Breast epithelium (tissue), 4 donors: ENCODE measurements around the gene RASSF1. TPM values are rescaled to one million over a fixed set of nuclear protein-coding genes. Genes with fewer than 3 reads are reported as not detected.
A peak's percentile ranks its signal among the peaks of the same experiment; 100 is the strongest.

Experiments
- DNase-seq, 2 donors: peaks; one replicate each; pipeline ENCODE4 v3.0.0-alpha.2; 2019; ENCODE audit warnings: low spot score in 2 of 2
- H3K27ac ChIP-seq, 2 donors: fragments of 200-600 bp; sonication (generic) in 1 of 2; one replicate each; pipeline ENCODE4 v1.5.1; 2016 to 2019; ENCODE audit warnings: mild to moderate bottlenecking in 1 of 2
- H3K27me3 ChIP-seq, 2 donors: fragments of 200-600 bp; sonication (generic) in 1 of 2; one replicate each; pipeline versions ENCODE4 v1.5.1 to v1.6.0; 2017 to 2019; ENCODE audit warnings: control low read depth in 1 of 2, mild to moderate bottlenecking in 1 of 2
- H3K36me3 ChIP-seq: fragments of 200-600 bp; one replicate; pipeline ENCODE4 v1.5.1; 2019
- H3K4me1 ChIP-seq, 2 donors: fragments of 200-600 bp; sonication (generic); one replicate each; pipeline ENCODE4 v1.5.1; 2016 to 2019; ENCODE audit warnings: control low read depth in 1 of 2
- H3K4me3 ChIP-seq, 3 donors: fragments of 200-600 bp; sonication (generic); 1 replicate in 2 of 3; 2 replicates in 1 of 3; pipeline ENCODE4 v1.5.1; 2016 to 2019; ENCODE audit warnings: mild to moderate bottlenecking in 3 of 3, moderate library complexity in 2 of 3
- H3K9me3 ChIP-seq, 2 donors: fragments of 200-600 bp; sonication (generic) in 1 of 2; one replicate each; pipeline ENCODE4 v1.5.1; 2016 to 2019; ENCODE audit warnings: control low read depth in 1 of 2
- POLR2A ChIP-seq: fragments of 450-650 bp; IDR thresholded peaks from one replicate; pipeline ENCODE4 v1.6.1; 2016; ENCODE audit warnings: antibody characterized with exemption, mild to moderate bottlenecking, moderate library complexity
- POLR2AphosphoS5 ChIP-seq, 3 donors: sonication (generic); formaldehyde crosslinking; IDR thresholded peaks; one replicate each; pipeline ENCODE4 v1.6.1; 2017; ENCODE audit warnings: antibody characterized with exemption in 3 of 3
- intact Hi-C: fragments of 100-400 bp; cut with DNase I; formaldehyde crosslinking; loops from one replicate; pipeline ENCODE4 v1.15.1; 2023; ENCODE audit warnings: low total_unique reads
- total RNA-seq, 3 donors: library from RNA; depleted of rRNA; stranded (reverse); fragments of >200 nt; gene quantifications; one replicate each; pipeline ENCODE4 v1.1.0, GENCODE V29; 2016
- TF ChIP-seq, protein P1 (sequence below), 3 donors: fragments of 450-650 bp; IDR thresholded peaks; one replicate each; pipeline ENCODE4 v1.5.1; 2016 to 2017; ENCODE audit warnings: antibody characterized with exemption in 3 of 3, mild to moderate bottlenecking in 3 of 3, moderate library complexity in 3 of 3

RASSF1 gene
- total RNA-seq, 3 donors from 2014 or later, result 42.7 to 63.6 (median 49.8) TPM

DNA sequence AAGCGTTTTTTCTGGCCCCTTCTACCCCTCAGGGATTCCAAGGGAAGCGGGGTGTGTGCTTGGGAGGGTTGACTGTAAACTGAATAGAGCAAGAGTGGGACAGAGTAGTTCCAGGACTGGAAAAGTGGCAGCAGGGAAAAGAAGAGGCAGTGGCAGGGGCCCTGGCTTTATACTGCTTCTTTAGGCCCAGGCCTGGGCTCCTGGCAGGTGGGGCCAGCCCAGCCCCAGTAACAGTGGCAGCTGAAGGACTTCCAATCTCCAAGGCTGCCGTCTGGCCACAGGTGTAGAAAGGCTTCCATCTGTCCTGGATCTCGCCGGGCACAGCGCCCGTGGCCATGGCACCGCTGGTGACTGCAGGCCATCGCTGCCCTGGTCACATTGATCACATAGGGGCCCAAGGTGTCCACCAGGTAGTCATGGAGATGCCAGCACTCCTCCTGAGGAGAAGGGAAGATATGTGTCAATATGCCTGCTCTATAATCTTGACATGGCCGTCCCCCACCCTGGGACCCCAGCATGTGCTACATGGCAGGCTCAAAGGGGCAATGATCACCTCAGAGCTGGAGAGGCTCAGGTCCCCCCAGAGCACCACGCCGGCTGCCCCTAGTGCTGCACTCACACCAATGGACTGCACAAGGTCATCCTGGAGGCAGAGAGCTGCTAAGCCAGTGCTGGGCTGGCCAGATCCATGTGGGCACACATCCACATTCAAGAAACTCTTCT is 47.4 kb downstream of the RASSF1 start:
- no peak for TF ChIP-seq POLR2AphosphoS5 (IDR thresholded peaks at IDR 0.05)
- TF ChIP-seq POLR2A, result no peak
- TF ChIP-seq, protein P1, sequence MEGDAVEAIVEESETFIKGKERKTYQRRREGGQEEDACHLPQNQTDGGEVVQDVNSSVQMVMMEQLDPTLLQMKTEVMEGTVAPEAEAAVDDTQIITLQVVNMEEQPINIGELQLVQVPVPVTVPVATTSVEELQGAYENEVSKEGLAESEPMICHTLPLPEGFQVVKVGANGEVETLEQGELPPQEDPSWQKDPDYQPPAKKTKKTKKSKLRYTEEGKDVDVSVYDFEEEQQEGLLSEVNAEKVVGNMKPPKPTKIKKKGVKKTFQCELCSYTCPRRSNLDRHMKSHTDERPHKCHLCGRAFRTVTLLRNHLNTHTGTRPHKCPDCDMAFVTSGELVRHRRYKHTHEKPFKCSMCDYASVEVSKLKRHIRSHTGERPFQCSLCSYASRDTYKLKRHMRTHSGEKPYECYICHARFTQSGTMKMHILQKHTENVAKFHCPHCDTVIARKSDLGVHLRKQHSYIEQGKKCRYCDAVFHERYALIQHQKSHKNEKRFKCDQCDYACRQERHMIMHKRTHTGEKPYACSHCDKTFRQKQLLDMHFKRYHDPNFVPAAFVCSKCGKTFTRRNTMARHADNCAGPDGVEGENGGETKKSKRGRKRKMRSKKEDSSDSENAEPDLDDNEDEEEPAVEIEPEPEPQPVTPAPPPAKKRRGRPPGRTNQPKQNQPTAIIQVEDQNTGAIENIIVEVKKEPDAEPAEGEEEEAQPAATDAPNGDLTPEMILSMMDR (IDR thresholded peaks at IDR 0.05), result no peak
- H3K27ac ChIP-seq, result peak overlapping the region; percentile 92 to 96
- intact Hi-C loops, result no loop called here
- H3K27me3 ChIP-seq, result no peaks in the 10 kb centered on the region
- H3K4me3 ChIP-seq, result peak overlapping the region in 2 of 3 donors; percentile 96 to 98
- H3K9me3 ChIP-seq, result no peaks in the 10 kb centered on the region
- no peaks in the 10 kb centered on the region for H3K36me3 ChIP-seq
- H3K4me1 ChIP-seq, result peaks cover 5 to 11% of the 10 kb centered on the region in 2 donors
- no peak for DNase-seq

DNA sequence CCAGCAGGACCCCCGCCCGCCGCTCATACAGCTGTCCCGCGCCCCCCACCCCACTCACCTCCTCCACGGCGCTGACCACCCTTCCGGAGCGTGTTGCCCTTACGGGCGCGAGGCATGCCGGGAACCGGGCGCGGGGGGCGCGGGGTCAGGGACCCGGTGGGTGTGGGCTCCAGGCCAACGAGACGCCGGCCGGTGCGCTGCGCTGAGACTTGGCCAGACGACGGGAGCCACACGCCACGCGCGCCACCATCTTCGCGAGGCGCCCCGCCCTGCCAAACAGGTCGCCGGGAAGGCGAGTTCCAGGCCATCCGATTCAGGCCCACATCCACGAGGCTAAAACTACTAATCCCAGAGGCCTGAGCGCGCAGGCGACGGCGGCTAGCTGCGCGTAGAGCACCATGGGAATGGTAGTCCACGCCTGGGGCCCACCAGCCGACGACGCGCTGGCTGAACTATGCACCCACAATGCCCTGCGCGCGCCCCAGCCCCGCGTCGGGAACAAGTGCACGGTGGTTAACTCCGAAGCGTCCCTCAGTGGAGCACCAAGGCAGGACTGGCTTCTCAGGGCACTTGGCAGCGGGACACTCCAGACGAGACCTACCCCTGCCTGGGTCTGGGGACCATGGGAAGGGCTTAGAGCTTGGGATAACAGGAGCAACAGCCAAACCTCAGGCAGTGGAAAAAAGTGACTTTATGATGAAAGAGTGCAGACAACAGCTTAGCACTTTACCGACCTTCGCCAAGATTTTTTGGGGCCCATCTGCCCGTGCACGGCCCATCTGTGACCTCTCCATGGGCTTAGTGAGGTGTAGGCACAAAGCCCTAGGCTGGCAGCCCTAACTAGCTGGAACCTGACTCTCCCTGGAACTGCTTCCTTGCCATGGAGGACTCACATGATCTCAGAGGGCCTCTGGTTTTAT is 48.2 kb downstream of the RASSF1 start, which contains the start of gene IFRD2:
Gene IFRD2, minus strand, starts transcription at position 271 of the 920 bp plus-strand sequence. Its CDS starts 155 bp downstream, at position 116.
- TF ChIP-seq, protein P1 (IDR thresholded peaks at IDR 0.05), result no peak
- peak; percentile 66 to 94 (median 90) for TF ChIP-seq POLR2AphosphoS5 (IDR thresholded peaks at IDR 0.05)
- TF ChIP-seq POLR2A, result peak; percentile 53
- H3K27me3 ChIP-seq, result no peaks in the 10 kb centered on the region
- intact Hi-C loops, result no loop called here
- H3K36me3 ChIP-seq, result no peaks in the 10 kb centered on the region
- peak; percentile 96 to 97 for DNase-seq
- peak within 1 kb of the TSS; percentile 92 to 96 for H3K27ac ChIP-seq
- peaks cover 5% of the 10 kb centered on the region in 2 donors for H3K4me1 ChIP-seq
- H3K4me3 ChIP-seq, result peak within 1 kb of the TSS; percentile 96 to 99 (median 98)
- no peaks in the 10 kb centered on the region for H3K9me3 ChIP-seq

DNA sequence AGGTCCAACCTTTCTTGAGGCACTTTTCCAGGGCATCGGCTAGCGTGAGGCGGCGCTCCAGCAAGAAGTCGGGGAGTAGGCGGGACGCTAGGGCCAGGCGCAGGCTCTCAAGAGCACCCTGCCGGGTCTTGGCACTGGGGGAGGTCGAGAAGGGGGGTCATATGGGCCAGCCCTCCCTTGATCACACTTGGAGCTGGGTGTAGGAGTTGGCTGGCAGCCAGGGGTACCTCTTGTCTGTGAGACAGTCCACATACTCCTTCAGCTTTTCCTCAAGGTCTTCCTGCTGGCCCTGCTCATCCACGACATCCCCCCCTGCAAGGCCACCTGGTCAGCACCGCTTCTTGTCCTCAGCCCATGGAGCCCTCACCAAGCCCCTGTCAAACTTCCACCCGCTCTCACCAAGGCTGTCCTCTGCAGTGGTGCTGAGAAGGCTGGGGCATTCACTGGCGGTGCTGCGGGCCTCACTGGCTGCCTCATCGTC is 50.4 kb downstream of the RASSF1 start:
- Histone ChIP-seq H3K4me3 (no peak overlapping the region), H3K4me1 (peaks cover 5% of the 10 kb centered on the region in 2 donors), H3K27me3 (no peaks in the 10 kb centered on the region), H3K9me3 (no peaks in the 10 kb centered on the region), H3K27ac (peak overlapping the region in 1 of 2 donors; percentile 12), H3K36me3 (no peaks in the 10 kb centered on the region)
- DNase-seq, result no peak
- TF ChIP-seq, protein P1 (IDR thresholded peaks at IDR 0.05), result no peak
- no peak for TF ChIP-seq POLR2AphosphoS5 (IDR thresholded peaks at IDR 0.05)
- no peak for TF ChIP-seq POLR2A
- intact Hi-C loops, result no loop called here

DNA sequence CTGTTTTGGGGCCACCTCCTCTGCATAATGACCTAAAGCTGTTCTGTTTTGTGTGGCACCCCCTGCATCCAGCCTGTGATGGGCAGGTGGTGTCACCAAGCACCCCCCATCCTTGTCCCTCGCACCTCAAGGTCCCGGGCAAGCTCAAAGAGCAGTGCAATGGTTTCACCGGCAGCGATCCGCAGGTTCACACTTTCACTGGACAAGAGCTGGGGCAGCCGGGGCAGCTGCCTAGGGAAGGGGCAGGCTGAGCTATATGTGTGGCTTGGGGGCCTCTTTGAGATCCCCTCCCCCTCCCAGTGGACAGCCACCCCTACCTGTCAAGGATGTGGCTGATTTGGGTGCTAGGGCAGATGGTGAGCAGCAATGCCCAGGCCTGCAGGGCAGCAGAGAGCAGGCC is 51.5 kb downstream of the RASSF1 start:
- intact Hi-C loops, result no loop called here
- Histone ChIP-seq H3K4me3 (no peak overlapping the region), H3K9me3 (no peaks in the 10 kb centered on the region), H3K36me3 (no peaks in the 10 kb centered on the region), H3K27ac (no peak overlapping the region), H3K27me3 (no peaks in the 10 kb centered on the region), H3K4me1 (peaks cover 5% of the 10 kb centered on the region in 2 donors)
- TF ChIP-seq POLR2AphosphoS5 (IDR thresholded peaks at IDR 0.05) (no peak), POLR2A (no peak)
- TF ChIP-seq, protein P1 (IDR thresholded peaks at IDR 0.05), result no peak
- no peak for DNase-seq
